LHCN-M2 (cell line): ENCODE data around the gene PDLIM5. TPM values are rescaled to one million over a fixed set of nuclear protein-coding genes. Genes with fewer than 3 reads are reported as not detected.
"Not testable (repeated sequence)": the region's sequence is repeated elsewhere in the genome, so short reads cannot be mapped to it uniquely, and the experiment has no call there.

Experiments
- DNase-seq: peaks from one replicate; pipeline ENCODE4 v3.0.0-alpha.2; 2012; ENCODE audit warnings: low read depth
- total RNA-seq: library from RNA; depleted of rRNA; stranded (reverse); fragments of >200 nt; gene quantifications from 2 replicates; pipeline ENCODE4 v1.2.3, GENCODE V29; 2014

PDLIM5 gene
- total RNA-seq, 1 experiment from 2014 or later, result 73.1 TPM

DNA sequence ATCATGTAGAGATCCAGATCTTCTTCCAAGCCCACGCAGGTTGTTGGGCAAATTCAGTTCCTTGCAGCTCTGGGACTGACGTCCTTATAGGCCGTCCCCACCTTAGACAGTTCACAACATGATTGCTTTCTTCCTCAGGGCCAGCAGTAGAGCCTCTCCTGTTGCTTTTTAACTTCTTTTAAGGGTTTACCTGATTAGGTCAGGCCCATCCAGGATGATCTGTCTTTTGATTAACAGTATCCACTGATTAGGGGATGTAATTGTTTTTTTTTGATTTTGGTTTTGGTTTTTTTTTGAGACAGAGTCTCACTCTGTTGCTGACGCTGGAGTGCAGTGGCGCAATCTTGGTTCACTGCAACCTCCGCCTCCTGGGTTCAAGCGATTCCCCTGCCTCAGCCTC lies 197.0 kb downstream of the PDLIM5 start:
- no peak for DNase-seq

GRCh38 chr4:94649381-94650133 lies 197.8 kb downstream of the PDLIM5 start:
- no peak for DNase-seq

GRCh38 chr4:94650134-94650495 lies 198.4 kb downstream of the PDLIM5 start:
- no peak for DNase-seq

- no peak for DNase-seq
Observed at GRCh38 chr4:94650690-94651089, 198.9 kb downstream of the PDLIM5 start.

GRCh38 chr4:94653095-94653649 lies 201.4 kb downstream of the PDLIM5 start:
- DNase-seq, result no peak

- no peak for DNase-seq
Observed at GRCh38 chr4:94653984-94654609, 202.4 kb downstream of the PDLIM5 start.

GRCh38 chr4:94654714-94655113 lies 203.0 kb downstream of the PDLIM5 start:
- no peak for DNase-seq

- DNase-seq, result no peak
Observed at GRCh38 chr4:94660614-94661013, 208.9 kb downstream of the PDLIM5 start.

- DNase-seq, result not testable (repeated sequence)
Observed at GRCh38 chr4:94665021-94665420, 213.3 kb downstream of the PDLIM5 start.

DNA sequence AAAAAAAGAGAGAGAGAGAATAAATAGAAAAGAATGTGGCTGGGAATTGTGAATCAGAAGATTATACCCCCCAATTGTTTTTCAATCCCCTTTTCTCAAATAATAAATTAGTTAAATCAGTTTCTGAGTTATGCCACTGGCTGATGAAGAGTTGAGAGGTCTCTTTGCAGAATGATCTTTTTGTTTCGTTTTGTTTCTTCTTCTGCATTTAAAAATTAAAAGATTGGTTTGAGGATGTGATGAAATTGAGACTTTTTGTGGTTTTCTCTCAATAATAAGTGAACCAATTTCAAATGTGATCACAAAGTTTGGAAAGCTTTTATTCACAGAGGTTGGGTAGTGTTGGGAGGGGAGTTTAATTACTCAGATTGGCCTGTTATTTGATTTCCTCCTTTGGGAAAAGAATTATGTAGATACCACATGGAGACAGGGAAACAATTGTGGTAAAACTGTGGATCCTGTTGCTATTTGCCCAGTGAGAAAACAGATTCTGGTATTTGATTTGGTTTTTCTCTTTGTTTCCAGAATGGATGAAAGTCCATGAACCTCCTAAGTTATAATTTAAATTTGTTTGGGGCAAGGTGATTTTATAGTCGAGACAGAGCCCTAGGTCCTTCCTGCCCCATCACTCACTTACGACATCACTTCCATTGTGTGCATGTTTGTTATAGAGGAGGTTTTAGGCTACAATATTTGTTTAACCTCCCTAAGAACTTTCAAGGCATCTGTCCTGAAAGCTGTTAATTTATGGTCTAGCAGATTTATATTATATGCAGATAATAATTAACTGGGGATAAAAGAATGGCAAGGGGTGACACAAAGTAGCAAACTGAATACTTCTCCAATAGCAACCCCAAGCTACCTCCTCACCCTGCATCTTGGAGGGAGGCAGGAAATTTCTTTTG lies 214.0 kb downstream of the PDLIM5 start:
- peak; percentile 37 for DNase-seq

GRCh38 chr4:94668724-94669123 lies 217.0 kb downstream of the PDLIM5 start:
- no peak for DNase-seq

DNA sequence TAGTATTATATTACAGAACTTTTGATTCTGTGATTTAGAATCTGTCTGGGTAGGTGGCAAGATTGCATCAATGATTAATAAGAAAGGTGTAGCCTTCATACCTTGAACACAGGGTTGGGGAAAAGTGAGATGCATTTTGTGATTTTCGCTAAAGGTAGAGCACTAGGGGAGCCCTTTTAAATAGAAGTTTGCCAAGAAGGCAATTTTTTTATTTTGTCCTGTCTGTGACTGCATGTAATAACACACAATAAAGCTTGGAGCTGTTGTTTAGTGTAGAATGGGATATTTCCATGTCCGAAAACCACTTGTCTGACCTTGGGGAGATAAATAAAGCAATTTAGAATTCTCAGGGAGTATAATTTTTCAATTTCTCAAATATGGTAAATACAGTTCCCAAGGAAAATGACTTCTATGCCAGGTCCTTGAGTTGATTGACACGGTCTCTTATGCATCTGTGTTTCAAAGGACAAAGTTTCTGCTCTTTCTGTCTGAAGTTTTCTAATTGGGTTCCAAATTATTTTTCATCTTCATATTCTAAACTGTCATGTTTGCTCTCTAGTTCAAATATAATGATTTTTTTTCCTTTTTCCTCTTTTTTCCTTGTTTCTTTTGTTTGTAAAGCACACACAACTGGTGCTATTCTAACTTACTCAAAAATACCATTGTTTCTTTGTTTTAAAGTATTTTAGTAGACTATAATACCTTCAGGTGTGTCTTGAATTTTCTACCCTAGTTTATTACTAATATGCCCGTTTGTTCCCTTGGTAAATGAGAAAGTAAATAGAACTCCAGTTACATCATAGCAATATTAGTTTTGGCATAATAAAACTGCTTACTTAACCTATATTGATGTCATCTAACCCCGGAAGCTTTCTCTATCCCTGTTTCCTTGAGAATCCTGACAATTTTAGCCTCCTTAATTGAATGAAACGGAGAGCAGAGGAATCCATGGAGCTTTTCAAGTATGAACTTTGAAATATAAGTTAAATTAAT lies 218.2 kb downstream of the PDLIM5 start:
- no peak for DNase-seq

- no peak for DNase-seq
Observed at GRCh38 chr4:94671113-94671512, 219.4 kb downstream of the PDLIM5 start.

- DNase-seq, result no peak
Observed at GRCh38 chr4:94673961-94674360, 222.2 kb downstream of the PDLIM5 start.

DNA sequence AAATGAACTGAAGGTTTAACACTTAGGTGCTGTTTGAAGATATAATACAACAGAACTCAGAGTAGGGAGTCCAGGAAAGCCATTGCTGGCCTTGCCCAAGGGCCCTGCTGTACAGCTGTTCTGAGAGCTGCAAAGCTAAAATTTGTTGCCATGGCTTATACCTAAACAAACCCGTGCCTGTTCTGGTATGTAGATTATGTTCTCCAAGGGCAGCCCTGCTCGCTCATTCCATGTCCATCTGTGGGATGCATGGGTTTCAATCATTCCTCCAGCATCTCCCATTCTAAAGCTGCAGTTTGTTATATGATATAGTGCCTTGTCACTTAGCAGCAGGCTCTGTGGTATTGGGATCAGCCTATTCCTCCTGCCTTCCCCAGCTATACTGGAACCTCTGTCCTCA lies 225.2 kb downstream of the PDLIM5 start:
- DNase-seq, result peak; percentile 63

- DNase-seq, result peak; percentile 25
Observed at GRCh38 chr4:94678896-94679295, 227.2 kb downstream of the PDLIM5 start.

DNA sequence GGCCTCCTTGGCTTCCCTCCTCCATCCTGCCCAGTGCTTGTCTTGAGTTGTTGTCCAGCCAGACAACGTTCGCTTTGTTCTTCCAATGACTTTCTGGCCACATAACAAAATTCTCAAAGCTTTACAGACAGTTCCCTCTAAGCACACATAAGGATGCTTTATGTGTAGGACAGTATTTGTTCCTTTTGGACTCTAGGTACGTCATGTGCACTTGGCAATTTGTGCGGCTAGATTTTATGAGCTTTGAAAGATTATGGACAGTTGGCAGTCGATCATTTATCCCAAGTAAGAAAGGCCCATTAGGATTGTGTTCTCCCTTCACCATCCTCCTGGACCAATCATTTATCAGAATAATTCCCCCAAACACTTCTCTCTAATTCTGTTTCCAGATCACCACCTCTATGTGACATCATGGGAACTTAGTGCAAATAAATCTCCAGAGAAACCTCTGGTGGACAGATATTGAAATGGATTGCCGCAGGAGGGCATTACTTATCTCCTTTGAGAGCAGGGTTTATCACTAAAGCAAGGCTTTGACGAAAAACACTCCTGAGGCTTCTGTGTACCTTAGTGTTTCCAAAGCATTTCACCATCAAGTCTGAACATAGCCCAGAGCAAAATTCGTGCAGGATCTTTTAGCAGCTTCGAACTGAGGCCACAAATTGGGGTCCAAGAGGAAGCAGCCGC lies 228.6 kb downstream of the PDLIM5 start:
- DNase-seq, result no peak

DNA sequence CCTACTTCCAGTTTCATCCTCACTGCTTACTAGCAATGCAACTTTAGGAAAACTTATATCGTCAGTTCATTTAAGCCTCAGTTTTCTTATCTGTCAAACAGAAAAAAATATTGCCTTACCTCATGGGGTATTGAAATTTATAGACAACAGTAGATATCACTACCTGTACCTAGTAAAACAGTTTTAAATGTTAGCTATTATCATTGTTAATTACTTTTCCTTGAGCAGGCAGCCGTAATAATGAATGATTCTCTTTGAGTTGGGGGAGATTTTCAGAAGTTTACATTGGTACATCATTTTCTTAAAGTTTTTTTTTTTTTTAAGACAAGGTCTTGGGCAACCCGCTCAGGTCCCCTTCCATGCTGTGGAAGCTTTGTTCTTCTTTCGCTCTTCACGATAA lies 234.3 kb downstream of the PDLIM5 start:
- DNase-seq, result no peak

DNA sequence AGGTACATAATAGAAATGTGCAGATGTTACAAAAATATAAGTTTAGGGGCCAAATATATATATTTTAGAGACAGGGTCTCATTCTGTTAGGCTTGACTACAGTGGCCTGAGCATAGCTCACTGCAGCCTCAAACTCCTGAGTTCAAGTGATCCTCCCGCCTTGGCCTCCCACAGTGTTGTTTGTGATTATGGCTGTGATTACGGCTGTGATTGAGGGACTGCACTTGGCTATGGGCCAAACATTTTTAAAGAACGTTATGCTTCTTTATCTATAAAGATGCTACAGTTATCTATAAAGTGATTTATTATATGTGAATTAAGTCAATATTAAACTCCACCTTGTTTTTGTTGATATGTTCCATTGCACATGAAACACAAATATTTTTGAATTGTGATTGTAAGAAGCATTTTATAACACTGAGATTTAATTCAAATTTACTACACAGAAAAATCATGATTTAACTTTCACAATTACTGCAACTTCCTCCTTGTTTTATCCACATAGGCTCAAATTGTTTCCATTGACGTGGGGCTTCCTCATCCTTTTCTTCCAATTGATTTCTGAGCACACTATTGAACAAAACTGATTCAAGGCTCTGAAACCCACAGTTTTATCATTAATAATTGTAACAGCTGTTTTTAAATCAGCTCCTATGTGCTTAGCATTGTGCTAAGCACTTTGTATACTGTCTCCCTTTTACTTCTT lies 237.6 kb downstream of the PDLIM5 start:
- DNase-seq, result no peak

GRCh38 chr4:94690851-94691254 lies 239.1 kb downstream of the PDLIM5 start:
- peak; percentile 54 for DNase-seq
